GM12872 (cell line): ENCODE data around the gene APIP.
A peak's percentile ranks its signal among the peaks of the same experiment; 100 is the strongest.

Source experiments
- TF ChIP-seq, protein P1 (sequence below): IDR thresholded peaks from 3 replicates; pipeline ENCODE4 v1.5.1; 2011; ENCODE audit warnings: low read depth, mild to moderate bottlenecking, low read length, moderate library complexity; ENCODE audit not compliant: insufficient read depth

The APIP gene

DNA sequence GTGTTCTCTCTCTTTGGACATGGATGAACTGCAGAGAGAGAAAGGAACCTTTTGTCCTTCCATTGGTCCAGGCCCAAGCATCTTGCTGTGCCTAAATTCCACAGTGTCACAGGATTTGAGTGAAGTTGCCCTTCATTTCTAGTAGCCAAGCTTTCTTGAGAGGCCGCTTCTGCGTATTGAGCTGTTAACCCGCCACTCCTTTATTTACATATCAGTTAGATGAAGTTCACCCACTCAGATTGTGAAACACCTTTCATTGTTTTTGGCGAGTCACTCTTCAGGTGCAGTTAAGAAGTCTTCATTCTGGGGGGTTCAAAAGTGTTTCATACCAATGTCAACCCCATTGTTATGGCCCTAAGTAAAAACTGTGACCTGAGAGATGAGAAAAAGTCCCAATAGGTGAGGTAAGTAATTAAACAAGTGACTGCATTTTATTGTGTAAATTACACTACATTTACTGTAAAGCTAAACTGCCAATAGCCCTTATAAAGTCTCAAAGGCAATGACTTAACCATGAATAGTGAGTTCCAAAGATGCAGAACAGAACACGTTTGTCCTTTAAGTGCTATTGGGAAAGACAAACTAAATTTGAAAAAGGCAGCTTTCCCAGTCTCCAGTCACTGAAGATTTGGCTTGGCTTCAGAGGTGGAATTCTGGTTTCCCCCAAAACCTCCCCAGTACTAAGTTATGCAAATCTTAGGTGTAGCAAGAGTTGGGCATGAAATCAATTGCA lies 61.0 kb downstream of the APIP start:
- TF ChIP-seq, protein P1, sequence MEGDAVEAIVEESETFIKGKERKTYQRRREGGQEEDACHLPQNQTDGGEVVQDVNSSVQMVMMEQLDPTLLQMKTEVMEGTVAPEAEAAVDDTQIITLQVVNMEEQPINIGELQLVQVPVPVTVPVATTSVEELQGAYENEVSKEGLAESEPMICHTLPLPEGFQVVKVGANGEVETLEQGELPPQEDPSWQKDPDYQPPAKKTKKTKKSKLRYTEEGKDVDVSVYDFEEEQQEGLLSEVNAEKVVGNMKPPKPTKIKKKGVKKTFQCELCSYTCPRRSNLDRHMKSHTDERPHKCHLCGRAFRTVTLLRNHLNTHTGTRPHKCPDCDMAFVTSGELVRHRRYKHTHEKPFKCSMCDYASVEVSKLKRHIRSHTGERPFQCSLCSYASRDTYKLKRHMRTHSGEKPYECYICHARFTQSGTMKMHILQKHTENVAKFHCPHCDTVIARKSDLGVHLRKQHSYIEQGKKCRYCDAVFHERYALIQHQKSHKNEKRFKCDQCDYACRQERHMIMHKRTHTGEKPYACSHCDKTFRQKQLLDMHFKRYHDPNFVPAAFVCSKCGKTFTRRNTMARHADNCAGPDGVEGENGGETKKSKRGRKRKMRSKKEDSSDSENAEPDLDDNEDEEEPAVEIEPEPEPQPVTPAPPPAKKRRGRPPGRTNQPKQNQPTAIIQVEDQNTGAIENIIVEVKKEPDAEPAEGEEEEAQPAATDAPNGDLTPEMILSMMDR = no peak

DNA sequence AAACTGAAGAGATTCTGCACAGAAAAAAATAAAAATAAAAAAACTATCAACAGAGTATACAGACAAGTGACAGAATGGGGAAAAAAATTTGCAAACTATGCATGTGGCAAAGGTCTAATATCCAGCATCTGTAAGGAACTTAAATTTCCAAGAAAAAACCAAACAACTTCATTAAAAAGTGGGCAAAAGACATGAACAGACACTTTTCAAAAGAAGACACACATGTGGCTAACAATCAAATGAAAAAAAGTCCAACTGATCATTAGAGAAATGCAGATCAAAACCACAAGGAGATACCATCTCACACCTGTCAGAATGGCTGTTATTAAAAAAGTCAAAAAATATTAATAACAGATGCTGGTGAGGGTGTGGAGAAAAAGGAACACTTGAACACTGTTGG lies 64.3 kb downstream of the APIP start:
- TF ChIP-seq, protein P1 = no peak

GRCh38 chr11:34850334-34850733 lies 65.8 kb downstream of the APIP start:
- TF ChIP-seq, protein P1 = no peak

GRCh38 chr11:34846467-34846866 lies 69.7 kb downstream of the APIP start:
- TF ChIP-seq, protein P1 = no peak

DNA sequence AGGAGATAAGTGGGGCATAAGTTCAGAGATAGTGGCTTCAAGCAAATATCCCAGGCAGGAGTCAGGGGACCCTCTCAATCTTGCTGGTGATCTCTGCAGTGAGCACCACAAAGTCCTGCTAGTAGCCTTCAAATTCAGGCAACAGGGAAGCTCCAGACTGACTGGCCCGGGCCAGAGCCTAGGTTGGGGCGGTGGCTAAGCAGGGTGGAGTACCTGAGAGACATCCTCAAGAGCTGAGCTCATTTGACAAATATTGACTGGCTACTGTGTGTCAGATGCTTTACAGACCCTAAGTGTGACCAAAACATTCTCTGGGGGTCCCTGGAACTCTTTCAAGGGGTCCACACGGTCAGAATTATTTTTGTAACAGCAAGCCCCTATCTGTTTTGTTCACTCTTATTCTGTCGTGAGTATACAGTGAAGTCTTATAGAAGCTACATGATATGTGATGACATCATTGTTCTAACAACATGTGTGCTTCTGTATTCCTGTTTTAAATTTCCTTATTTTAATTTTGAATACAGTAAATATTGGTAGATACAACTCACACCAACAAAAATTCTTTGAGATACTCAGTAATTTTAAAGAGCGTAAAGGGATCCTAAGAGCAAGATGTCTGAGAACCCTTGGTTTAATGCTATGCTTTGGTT lies 71.6 kb downstream of the APIP start:
- TF ChIP-seq, protein P1 = no peak

- TF ChIP-seq, protein P1 = no peak
Observed at GRCh38 chr11:34843271-34843670, 72.9 kb downstream of the APIP start.

DNA sequence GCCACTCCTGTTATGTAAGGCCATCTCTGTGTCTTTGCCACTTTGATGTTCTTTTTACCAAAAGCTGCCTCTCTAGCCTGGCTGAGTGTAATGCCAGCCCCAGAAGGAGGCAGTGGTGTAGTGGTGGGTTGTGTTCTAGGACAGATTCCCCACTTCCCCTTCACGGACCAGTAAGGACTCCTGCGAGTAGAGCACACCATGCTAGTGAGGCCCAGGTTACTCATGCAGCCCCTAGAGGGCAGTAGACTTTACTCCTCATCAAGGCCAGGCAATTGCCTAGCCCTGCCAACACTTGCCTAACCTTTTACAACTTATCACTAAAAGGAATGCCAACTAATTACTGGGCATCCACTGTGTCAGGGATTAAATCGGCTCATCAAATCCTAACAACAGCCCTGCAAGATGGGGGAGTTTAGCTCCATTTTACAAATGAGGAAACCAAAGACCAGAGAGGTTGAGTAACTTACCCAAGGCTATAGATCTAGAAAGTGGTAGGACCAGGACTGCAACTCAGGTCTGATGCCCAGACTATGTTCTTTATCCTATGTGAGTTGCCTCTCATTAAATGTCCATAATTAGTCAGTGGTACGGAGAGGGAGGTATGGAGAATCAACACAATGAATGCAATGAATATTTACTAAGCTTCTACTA lies 75.3 kb downstream of the APIP start:
- TF ChIP-seq, protein P1 = peak; percentile 89
